DMS79 treated with DMSO at 0.1 percent for 48 hours (cell line): ENCODE measurements around the gene LRRK1.
A peak's percentile ranks its signal among the peaks of the same experiment; 100 is the strongest.

Experiments used
- DNase-seq: peaks from one replicate; lab custom pipeline; 2025; lab: John Stamatoyannopoulos, UW

Gene LRRK1, protein sequence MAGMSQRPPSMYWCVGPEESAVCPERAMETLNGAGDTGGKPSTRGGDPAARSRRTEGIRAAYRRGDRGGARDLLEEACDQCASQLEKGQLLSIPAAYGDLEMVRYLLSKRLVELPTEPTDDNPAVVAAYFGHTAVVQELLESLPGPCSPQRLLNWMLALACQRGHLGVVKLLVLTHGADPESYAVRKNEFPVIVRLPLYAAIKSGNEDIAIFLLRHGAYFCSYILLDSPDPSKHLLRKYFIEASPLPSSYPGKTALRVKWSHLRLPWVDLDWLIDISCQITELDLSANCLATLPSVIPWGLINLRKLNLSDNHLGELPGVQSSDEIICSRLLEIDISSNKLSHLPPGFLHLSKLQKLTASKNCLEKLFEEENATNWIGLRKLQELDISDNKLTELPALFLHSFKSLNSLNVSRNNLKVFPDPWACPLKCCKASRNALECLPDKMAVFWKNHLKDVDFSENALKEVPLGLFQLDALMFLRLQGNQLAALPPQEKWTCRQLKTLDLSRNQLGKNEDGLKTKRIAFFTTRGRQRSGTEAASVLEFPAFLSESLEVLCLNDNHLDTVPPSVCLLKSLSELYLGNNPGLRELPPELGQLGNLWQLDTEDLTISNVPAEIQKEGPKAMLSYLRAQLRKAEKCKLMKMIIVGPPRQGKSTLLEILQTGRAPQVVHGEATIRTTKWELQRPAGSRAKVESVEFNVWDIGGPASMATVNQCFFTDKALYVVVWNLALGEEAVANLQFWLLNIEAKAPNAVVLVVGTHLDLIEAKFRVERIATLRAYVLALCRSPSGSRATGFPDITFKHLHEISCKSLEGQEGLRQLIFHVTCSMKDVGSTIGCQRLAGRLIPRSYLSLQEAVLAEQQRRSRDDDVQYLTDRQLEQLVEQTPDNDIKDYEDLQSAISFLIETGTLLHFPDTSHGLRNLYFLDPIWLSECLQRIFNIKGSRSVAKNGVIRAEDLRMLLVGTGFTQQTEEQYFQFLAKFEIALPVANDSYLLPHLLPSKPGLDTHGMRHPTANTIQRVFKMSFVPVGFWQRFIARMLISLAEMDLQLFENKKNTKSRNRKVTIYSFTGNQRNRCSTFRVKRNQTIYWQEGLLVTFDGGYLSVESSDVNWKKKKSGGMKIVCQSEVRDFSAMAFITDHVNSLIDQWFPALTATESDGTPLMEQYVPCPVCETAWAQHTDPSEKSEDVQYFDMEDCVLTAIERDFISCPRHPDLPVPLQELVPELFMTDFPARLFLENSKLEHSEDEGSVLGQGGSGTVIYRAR (N-terminal part only)

DNA sequence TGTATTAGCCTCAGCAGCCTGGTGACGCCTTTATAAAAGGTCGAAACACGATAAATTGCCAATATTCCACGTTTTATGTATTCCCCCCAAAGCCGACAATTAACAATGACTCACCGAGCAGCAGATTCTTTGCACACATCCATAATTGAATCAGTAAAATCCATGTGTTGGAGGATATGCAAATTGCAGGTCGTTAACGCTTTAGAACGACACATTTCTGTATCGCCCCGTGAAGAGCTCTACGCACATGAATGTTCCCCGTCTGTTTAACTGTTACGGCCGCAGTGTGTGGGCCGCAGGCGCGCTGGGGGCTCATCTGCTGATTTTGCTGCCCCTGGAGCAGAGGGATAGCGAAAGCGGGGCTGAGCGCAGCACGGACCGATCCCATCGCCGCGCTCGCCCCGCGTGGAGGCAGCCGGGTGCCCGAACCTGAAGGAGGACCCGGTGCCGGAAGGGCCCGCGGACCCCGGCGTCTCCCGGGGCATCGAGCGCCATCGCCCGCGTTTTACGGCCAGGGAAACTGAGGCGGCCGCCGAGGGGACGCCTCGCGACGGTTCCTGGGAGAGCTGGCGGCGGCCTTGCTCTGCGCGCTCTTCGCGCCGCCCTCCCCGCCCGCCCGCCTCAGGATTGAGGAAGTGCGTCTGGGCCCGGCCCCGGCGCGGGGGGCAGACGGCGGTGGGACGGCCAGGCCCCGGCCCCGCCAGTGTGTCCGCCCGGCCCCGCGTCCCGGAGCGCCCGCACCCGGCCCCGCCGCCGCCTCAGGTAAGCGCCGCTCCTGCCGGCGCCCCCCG, at the start of gene LRRK1:
Gene LRRK1, plus strand, starts transcription at position 668 of the 791 bp plus-strand sequence. CDS start 5,276 bp downstream, outside the sequence.
- DNase-seq = peak; percentile 3

- peak; percentile 48 for DNase-seq
Measured at GRCh38 chr15:100873029-100873677, 46.0 kb upstream of the LRRK1 start.

- DNase-seq = no peak
Measured at GRCh38 chr15:100875495-100875894, 43.7 kb upstream of the LRRK1 start.

- no peak for DNase-seq
Measured at GRCh38 chr15:100875976-100876375, 43.2 kb upstream of the LRRK1 start.

GRCh38 chr15:100877551-100877950, 41.6 kb upstream of the LRRK1 start:
- peak; percentile 39 for DNase-seq

GRCh38 chr15:100878130-100878529, 41.0 kb upstream of the LRRK1 start:
- DNase-seq = no peak

GRCh38 chr15:100878648-100879047, 40.5 kb upstream of the LRRK1 start:
- no peak for DNase-seq

DNA sequence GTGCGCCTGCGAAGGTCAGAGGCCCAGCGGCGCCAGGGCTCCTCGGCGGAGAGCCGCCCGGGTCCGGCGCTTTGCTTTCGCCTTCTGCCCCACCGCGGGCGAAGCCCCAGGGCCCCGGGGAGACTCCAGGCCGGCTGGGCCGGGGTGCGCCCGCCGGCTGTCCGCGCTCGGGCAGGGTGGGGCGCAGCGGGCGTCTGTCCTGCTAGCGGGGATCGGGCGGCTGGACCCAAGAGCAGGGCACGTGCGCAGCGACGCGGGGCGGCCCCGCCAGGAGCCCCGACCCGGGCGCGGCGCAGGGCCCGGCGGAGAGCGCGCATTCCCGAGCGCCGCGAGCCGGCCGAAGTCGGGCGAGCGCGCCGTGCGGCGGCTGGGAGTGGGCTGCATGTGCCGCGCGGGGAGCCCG, 40.1 kb upstream of the LRRK1 start:
- DNase-seq = no peak

GRCh38 chr15:100879464-100880138, 39.6 kb upstream of the LRRK1 start, which contains the start of gene ALDH1A3:
TSS of gene ALDH1A3 (plus strand) at chr15:100879831. CDS start at chr15:100879908, 77 bp downstream.
- no peak for DNase-seq

DNA sequence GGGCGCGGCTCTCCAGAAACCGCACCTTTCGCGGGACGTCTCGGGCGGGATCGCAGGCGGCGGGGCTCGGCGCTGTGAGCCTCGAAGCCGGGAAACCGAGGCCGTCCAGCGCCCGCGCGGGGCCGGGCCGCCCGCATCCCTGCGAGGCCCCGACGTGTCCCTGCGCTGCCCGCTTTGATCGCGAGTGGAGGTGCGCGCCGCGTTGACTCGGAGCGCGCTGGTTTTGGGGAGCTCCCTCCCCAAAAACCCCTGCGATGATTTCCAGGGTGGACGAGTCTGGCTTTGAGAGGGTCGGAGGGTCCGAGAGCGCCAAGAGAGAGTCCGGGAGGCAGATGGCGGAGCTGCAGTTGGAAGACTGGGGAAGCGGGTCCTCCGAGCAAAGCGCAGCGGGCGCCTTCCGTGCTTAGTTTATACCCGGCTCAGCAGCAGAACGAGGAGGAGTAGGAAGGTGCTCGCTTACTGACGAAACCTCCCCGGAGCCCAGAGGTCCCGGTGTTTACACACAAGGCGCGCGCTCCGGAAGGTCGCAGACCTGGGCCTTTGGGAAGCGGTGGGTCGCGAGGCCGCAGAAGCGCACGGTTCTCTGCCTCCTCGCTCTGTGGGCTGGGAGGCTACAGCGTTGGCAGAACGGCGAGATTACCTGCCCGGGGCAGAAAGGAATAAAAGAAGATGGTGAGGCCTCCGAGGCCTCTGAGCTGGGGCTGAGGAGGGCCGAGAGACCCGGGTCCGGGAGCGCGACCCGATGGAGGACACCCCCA, 38.8 kb upstream of the LRRK1 start:
- no peak for DNase-seq

GRCh38 chr15:100880897-100881242, 38.3 kb upstream of the LRRK1 start:
- no peak for DNase-seq

- DNase-seq = no peak
Measured at GRCh38 chr15:100881573-100882336, 37.4 kb upstream of the LRRK1 start.

- DNase-seq = no peak
Measured at GRCh38 chr15:100885116-100885515, 34.0 kb upstream of the LRRK1 start.

GRCh38 chr15:100885811-100886210, 33.3 kb upstream of the LRRK1 start:
- DNase-seq = no peak

GRCh38 chr15:100887211-100887913, 31.8 kb upstream of the LRRK1 start:
- no peak for DNase-seq

GRCh38 chr15:100889385-100890050, 29.6 kb upstream of the LRRK1 start:
- peak; percentile 1 for DNase-seq

GRCh38 chr15:100890051-100890720, 29.0 kb upstream of the LRRK1 start:
- no peak for DNase-seq
